Glomerular endothelial cell (primary cell): ENCODE measurements around the gene CPVL. TPM values are rescaled to one million over a fixed set of nuclear protein-coding genes. Genes with fewer than 3 reads are reported as not detected.
A peak's percentile ranks its signal among the peaks of the same experiment; 100 is the strongest.
"Not testable (repeated sequence)": the region's sequence is repeated elsewhere in the genome, so short reads cannot be mapped to it uniquely, and the experiment has no call there.

ENCODE experiments used
- DNase-seq: peaks from one replicate; pipeline ENCODE4 v3.0.0-alpha.2; 2011; ENCODE audit warnings: low read depth, low spot score; ENCODE audit errors: extremely low read depth
- total RNA-seq: library from RNA; depleted of rRNA; stranded (reverse); fragments of >200 nt; gene quantifications from 2 replicates; pipeline ENCODE4 v1.2.3, GENCODE V29; 2015

CPVL gene
- total RNA-seq, 1 donor from 2014 or later, result 2.1 TPM

GRCh38 chr7:29122759-29123158 lies 23.6 kb downstream of the CPVL start:
- DNase-seq, result no peak

DNA sequence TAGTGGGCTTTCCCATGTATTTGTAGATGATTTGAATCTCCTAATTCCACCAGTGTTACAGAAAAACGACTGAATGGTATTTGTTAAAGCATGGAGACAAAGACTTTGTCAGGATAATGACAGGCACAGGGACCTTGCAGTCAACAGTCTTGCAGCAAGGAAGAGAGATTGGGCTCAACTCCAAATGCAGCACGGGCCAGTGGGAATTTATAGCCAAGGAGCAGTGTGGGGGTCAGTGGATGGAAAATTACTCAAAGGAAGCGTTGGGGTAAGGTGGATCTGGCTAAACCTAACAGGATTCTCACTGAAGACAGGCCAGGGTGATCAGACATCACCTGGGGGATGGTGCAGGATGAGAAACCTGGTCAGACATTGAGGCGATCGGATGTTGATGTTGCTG lies 24.3 kb downstream of the CPVL start:
- no peak for DNase-seq

GRCh38 chr7:29120955-29121354 lies 25.4 kb downstream of the CPVL start:
- no peak for DNase-seq

GRCh38 chr7:29119538-29119937 lies 26.8 kb downstream of the CPVL start:
- no peak for DNase-seq

DNA sequence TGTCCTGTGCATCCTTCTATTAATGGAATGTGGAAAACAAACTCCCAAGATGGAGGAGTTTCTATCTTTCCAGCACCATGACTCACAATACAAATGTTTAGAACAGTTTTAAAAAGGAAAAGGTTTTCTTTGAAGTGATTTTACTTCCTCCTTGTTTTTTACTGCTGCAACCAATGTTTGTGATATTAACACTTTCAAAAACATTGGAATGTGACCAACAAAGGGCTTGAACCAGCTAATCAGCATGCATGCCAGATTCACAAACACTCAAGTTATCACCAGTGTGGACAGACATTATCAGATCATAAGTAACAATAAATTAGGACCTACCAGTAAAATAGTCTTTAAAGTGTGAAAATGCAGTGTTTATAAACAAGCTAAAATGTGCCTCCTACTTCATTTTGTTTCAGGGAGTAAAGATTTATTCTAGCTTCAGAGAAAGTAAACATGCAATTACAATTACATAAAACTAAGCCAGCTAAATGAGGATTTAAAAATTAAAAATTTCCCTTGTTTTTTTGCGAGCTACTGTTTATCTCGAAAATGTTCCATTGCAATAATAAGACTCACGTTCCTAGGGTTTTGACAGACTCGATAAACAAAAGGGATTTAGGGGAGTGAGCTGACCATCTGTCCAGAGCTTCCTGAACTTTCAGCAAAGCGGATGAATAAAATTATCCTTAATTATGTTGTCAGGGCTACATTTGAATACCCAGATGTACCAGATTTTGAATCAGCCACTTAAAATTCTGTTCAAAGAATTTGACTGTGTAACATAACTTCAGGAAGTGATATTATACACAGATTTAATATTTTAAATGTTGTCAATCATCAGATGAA lies 29.8 kb downstream of the CPVL start:
- peak; percentile 20 for DNase-seq

- no peak for DNase-seq
Observed at GRCh38 chr7:29115753-29116152, 30.6 kb downstream of the CPVL start.

DNA sequence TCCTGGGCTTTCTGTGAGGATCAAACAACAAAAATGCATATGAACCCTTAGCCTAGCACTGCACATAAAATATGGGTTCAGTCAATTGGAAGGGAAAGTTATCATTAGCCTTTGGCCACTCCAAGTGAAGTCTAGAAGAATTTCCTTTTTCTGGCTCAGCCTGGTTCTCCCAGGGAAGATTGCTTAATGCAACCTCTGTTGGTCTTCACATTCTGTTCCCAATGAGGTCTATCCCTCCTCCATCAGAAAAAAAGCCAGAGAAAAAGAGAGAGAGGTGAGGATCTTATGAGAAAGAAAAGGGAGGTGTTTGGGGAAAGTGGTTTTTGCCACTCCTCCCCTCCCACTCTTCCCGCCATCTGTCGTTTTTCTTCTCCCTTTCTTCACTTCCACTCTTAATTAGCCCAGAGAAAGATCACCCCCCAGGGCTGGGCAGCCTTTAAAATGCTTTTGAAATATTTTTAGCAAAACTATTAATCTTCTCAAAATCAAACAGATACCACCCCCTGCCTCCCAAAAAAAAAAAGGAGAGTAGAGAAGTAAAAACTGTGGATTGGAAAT lies 31.1 kb downstream of the CPVL start:
- no peak for DNase-seq

GRCh38 chr7:29114266-29114665 lies 32.1 kb downstream of the CPVL start:
- not testable (repeated sequence) for DNase-seq

GRCh38 chr7:29113384-29114102 lies 32.8 kb downstream of the CPVL start:
- DNase-seq, result no peak

DNA sequence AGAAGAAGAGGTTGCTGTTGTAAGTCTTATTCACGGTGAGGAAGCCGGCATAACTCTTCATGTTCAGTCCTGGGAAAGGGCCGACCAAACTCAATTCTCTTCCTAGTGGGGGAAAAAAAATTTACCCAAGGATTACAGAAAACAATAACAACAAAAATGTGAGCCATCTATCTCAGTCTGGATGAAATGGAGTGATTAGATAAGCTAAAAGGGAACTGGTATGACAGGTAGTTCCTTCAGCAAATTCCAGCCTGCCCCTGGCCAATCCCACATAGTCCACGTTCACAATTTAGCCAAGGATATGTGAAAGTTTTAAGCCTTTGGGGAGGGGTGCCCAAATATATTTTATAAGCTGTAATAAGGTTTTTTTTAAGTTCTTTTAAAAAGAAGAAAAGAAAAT lies 33.6 kb downstream of the CPVL start:
- DNase-seq, result no peak

DNA sequence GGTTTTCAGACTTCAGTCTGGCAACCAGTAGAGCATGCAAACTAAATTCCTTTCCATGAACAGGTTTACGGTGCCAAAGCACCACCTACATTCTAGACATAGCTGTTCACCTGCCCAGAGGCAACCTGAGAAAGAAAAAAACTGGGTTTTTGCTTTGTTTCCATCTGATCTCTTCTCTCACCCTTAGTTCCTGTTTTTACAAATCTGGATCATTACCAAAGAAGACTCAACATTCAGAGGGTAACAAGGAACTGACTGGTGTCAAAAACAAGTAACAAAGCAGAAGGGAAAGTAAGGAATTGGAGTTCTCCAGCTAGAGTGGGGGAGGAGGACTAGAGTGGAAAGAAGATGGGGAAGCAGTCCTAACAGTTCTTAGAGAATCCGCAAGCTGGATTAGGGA lies 36.4 kb downstream of the CPVL start:
- DNase-seq, result no peak

DNA sequence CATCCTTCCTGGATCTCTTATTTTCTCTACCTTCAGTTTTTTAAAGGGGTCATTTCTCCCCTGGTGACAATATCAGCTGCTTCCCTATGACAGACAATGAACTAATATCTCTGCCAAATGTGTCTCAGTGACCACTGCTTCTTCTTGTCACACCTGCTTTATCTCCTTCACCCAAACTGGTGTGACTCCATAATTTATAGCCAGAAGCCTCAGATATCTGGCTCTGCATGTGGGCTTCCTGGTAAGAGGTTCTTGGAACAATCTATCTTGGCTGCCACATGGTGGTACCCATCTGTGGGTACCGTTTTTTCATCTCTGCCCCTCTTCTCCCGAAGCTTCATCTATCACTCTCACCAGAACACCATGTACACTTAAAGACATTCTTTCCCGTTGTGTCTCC lies 37.0 kb downstream of the CPVL start:
- no peak for DNase-seq

GRCh38 chr7:29107056-29107455 lies 39.3 kb downstream of the CPVL start:
- no peak for DNase-seq

- DNase-seq, result no peak
Observed at GRCh38 chr7:29106669-29106988, 39.7 kb downstream of the CPVL start.

- DNase-seq, result no peak
Observed at GRCh38 chr7:29105752-29106668, 40.3 kb downstream of the CPVL start.

GRCh38 chr7:29105191-29105590 lies 41.1 kb downstream of the CPVL start:
- DNase-seq, result no peak

DNA sequence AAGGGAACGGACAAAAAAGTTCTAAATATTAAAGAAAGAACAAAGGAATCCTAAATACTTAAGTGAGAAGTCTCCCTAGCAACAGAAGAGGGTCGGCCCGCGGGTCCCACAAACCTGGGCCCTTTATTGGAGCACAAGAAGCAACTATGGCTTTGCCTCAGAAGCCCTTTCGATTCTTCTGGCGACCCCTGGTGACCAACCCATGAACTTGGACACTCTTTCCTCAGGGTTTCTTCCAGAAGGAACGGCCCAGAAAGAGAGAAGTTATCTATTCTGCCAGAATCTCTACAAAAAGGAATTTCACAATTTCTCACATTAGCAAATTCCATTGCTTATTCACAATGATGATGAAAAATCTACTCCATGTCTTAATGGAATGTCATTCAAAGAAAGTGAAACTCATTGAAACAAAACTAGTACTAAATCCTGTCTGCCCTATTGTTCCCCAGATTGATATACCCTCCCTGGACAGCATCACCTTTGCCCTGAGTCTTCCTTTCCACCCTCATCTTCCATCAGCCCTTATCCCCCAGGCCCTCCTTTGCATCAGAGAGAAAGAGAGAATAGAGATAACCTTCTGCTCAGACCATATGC lies 43.7 kb downstream of the CPVL start:
- no peak for DNase-seq

GRCh38 chr7:29100924-29101323 lies 45.4 kb downstream of the CPVL start:
- no peak for DNase-seq

DNA sequence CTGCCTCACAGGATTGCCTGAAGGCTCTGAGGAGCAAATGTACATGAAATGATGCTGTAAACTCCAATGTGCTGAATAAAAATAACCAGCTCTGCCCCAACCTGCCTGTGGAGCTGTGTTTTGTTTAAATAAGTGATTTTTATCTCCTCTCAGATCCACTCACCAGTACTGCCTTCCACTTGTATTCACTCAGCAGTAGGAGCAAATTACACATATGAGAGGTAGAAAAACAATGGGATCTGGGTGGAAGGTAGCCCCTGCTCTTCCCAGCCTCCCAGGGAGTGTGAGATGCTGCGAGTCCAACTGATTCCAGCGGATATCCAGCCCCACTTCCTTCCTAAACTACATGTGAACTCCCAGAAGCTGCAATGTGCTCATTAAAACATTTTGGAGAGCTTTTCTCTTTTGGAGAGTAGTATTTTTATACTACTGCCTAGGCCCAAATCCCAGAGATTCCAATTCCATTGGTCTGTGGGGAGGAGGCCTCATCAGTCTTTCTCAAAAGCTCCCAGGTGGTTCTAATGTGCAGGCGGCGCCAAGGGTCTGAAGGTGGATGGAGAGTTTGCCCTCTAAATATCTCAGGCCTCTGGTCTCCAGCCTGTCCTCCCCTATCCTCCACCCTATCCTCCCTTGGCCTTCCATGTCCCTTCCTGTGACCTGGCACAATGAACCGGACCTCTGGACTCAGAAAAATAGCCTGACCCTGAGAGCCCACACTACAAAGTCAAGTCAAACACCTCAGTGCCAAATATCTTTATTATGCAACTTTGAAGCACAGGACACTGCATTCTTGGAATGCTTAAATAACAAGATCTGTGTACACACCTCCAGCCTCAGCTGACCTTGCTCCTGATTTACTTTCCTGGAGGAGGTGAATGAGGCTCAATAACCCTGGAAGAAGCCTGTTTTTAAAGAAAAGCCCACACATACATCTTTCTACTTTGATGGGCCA lies 46.2 kb downstream of the CPVL start:
- no peak for DNase-seq

DNA sequence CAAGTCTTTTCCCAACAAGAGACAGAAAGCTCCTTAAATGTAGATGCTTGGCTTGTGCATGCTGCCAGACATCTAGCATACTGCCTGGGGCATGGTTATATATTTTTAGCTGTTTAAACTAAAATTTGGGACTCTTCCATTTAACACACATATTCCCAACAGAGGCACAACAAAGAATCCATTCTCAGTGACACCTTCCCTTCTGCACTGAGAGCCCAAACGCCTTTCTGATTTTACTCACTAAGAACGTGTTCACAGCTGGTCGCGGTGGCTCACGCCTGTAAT lies 49.9 kb downstream of the CPVL start:
- DNase-seq, result no peak
